ENCODE results near the gene GOLGA8J.
"Not testable (repeated sequence)": the region's sequence is repeated elsewhere in the genome, so short reads cannot be mapped to it uniquely, and the experiment has no call there.

GOLGA8J gene, protein sequence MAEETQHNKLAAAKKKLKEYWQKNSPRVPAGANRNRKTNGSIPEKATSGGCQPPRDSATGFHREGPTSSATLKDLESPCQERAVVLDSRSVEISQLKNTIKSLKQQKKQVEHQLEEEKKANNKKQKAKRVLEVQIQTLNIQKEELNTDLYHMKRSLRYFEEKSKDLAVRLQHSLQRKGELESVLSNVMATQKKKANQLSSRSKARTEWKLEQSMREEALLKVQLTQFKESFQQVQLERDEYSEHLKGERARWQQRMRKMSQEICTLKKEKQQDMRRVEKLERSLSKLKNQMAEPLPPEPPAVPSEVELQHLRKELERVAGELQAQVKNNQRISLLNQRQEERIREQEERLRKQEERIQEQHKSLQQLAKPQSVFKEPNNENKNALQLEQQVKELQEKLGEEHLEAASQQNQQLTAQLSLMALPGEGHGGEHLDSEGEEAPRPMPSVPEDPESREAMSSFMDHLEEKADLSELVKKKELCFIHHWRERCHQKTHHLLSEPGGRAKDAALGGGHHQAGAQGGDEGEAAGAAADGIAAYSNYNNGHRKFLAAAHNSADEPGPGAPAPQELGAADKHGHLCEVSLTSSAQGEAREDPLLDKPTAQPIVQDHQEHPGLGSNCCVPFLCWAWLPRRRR

DNA sequence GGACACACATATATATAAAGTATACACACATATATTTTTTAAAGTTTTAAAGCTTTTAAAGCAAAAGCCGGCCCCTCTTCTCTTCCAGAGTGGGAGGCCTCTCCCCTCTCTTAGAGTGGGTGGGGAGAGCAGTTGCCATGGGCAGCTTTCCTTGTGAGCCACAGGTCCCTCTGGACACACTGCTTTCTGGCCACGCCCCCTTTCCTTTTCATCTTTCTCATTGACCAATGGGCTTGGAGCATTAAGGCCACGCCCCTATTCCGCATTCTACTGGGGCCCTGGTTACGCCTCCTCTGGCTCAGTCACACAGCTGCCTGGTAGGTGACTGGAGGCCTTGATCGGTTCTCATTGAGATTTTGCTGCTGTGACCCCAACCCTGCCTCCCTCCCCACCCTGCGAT, at the start of gene GOLGA8J:
TSS of gene GOLGA8J (plus strand) at position 301 of the 400 bp plus-strand sequence. CDS start at position 399, 98 bp downstream.
- not testable (repeated sequence) for DNase-seq

DNA sequence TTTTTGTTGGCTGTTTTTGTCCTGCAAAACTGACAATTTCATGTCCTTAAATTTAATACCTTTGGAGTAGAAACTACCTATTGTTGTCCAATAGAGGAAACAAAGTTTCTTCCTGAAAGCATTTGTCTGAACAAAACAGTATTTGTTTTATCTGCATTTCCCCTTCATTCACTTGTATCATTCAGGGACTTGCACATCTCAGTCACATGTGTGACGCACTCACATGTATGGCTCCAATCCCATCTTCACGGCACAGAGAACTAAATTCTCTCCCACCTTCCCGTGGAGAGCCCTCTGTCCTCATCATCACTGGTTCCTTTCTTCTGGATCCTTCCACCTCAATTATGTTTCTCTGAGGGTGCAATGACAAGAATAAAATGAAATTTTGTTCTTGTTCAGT, 49.5 kb upstream of the GOLGA8J start:
- DNase-seq: no peak

DNA sequence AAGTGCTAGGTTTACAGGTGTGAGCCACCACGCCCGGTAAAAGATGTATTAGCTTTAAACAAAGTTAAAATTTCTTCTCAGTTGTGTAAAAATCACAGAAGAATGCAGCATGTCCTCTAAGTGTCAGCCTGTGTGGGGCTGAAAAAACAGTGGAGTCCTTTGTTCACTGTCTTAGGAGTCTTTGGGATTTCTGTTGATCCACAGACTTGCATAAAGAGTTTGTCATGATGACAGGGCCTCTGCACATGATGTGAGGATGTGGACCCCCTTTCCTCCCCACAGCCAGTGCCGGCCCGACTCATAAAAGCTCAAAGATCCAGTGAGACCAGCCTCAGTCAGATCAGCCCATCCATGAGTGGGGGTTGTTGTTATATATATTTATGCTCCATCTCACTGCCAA, 49.0 kb upstream of the GOLGA8J start:
- DNase-seq: no peak

DNA sequence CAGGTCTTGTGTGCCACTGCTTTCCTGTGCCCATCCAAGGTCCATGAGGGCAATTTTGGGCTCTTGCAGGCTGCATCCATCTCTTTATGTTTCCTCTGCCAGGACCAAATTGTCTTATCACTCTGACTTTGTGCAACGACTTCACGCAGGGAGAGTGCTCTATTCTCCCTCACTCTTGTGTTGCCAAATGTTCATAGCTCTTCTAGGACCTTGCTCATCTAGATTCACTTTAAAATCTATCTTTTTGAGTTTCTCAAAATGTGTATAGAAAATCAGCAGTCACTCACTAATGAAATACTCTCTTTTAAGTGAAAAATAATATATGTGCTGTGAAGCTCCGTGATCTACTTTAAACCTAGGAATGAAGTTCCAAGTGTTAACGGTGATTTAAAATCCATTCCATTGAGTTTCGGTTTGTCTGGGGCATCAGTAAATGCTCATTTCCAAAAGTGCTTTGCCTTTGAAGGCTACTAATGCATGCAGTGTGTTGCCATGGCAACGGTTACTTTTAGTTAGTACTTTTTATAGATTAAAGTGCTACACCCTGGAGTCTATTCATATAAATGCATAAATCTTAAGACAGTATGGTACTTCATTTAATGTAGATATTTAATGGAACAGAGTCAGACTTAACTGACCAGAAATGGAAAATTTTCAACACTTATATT, 46.6 kb upstream of the GOLGA8J start:
- DNase-seq: no peak

DNA sequence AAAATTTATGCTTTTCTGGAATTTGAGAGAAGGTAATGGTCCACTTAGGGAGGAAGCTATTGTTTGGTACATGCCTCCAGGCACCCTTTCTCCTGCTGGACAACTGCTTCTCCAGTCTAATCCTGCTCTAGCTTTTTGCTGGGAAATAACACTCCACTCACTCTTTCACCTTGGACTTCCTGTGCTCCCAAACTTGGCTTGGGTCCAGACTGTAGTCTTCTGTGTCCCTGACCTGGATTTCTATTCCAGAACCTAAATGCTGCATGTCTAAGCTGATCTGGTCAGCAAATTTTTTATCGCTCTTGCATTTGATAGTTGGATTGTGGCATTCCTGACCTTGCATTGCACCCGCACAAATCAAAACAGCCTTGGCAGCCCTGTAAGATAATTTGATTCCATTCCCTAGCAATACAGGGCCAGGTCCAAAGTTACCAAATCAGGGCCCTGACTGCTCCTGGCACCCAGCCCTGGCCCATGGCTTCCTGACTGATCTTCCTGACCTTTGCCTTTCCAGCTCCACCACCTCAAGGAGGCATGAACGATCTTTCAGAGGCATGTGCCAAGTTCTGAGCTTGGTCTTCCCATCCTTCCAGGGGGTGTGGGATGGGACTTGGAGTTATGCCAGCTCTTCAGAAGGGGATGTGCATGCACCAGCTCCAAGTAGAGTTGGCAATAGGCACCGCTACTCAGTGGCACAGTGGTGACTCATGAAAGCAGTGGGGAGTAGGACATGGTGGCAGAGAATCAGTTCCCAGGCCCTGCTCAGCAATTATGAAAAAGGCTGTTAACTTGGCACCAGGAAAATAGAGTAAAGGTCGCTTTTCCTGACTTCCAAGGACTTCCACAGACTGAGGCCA, 43.9 kb upstream of the GOLGA8J start:
- no peak for DNase-seq

DNA sequence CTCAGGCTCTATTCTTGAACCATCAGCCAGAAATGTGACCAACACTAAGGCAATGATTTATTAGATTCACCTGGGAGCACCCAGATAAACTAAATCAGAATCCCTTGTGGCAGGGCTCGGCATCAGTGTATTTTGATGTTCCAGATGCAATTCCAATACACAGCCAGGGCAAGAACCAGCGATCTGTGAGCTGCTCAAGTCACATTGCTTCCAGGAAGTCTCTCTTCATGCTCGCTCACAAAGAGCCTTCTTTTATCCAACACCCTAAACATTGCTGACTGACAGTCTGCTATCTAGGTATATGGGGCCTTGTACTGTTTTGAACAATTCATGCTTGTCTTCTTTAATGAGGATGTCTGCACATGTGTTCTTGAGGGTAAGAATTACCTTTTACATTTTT, 40.9 kb upstream of the GOLGA8J start:
- DNase-seq: no peak

DNA sequence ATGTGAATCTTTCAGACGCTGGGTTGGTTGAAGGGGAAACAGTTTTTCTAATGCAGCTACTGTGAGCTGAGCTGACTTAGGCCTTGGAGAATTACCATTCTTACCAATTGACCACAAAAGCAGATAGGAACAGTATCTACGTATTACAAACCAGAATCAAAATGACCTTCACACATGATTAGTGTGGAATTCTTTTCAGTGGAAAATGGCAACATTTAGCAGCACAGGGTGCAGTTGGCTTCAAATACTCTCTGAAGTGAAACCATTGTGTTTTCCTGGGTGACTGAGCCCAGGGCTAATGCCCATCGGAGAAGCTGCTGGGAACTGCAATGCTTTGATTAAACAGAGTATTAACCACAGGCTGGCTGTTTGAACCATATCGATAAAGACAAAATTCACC, 40.2 kb upstream of the GOLGA8J start:
- no peak for DNase-seq

DNA sequence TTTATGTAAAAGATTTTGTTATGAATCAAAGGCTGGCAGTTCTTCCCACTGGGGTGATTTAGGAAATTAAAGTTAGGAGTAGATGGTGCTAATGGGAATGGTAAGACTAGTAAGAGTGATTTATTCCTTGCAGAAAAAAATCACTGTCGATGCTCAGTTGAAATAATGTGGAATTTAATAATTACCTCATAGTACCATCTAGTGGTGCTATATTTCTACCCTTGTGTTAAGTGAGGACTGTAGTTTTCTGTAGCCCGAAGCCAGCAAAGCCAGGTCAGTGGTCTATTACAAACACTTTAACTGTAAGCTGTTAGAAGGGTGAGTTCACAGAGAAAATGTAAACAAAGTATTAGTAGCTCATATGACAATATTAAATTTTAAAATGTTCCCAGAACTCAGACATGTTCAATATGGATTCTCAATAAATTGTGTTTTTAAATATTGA, 39.5 kb upstream of the GOLGA8J start:
- DNase-seq: no peak

DNA sequence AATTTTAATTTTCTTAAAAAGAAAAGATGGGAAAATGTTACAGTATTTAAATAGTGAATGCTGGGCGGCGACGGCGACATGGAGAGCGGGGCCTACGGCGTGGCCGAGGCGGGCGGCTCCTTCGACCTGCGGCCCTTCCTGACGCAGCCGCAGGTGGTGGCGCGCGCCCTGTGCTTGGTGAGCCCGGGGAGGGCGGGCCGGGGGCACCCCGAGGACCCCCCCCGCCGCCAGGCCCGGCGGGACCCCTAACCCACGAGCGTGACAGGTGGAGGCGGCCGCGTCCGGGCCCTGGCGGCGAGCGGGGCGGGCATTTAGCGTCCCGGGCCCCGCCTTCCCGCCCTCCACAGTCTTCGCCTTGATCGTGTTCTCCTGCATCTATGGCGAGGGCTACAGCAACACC, 38.4 kb upstream of the GOLGA8J start:
- DNase-seq: no peak

DNA sequence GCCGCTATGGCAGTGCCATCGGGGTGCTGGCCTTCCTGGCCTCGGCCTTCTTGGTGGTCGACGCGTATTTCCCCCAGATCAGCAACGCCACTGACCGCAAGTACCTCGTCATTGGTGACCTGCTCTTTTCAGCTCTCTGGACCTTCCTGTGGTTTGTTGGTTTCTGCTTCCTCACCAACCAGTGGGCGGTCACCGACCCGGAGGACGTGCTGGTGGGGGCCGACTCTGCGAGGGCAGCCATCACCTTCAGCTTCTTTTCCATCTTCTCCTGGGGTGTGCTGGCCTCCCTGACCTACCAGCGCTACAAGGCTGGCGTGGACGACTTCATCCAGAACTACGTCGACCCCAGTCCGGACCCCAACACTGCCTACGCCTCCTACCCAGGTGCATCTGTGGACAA, 37.9 kb upstream of the GOLGA8J start:
- DNase-seq: not testable (repeated sequence)

DNA sequence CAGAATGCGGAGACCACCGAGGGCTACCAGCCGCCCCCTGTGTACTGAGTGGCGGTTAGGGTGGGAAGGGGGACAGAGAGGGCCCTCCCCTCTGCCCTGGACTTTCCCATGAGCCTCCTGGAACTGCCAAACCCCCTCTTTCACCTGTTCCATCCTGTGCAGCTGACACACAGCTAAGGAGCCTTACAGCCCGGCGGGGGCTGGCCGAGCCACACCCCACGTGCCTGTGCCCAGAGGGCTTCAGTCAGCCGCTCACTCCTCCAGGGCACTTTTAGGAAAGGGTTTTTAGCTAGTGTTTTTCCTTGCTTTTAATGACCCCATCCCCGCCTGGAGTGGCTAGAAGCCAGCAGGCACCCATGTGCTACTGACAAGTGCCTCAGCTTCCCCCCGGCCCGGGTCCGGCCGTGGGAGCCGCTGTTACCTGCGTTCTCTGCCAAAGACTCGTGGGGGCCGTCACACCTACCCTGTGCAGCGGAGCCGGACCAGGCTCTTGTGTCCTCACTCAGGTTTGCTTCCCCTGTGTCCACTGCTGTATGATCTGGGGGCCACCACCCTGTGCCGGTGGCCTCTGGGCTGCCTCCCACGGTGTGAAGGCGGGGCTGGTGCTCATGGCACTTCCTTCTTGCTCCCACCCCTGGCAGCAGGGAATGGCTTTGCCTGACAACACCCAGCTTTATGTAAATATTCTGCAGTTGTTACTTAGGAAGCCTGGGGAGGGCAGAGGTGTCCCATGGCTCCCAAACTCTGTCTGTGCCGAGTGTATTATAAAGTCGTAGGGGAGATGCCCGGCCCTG, 37.3 kb upstream of the GOLGA8J start:
- DNase-seq: not testable (repeated sequence)

DNA sequence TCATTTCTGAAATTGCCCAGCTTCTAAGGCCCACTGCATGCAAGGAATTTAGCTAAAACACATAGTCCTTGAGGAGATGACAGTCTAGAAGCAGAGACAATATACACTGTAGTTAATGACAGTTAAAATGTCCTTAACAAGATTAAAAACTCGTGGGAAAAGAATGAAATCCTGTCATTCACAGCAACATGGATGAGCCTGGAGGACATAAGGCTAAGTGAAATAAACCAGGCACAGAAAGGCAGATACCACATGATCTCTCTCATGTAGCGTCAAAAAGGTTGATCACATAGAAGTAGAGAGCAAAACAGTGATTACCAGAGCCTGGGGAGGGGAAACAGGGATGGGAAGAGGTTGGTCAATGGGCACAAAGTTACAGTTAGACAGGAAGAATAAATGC, 36.3 kb upstream of the GOLGA8J start:
- DNase-seq: no peak

DNA sequence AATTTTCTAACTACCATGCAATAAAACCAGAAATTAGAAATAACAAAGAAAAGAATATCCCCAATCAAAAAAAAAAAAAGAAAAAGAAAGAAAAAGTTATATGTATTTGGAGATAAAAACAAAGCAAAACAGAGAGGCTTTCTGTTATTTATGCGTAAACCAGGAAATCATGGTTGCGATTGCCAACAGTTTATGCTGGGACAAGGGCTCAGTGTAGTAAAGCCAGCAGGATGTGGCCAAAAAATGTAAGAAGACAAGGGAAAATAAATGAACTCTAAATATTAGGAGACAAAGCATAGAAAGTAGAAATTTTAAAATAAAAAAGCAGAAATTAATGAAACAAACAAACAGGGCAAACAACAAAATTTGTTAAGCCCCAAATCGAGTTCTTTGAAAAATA, 27.2 kb upstream of the GOLGA8J start:
- DNase-seq: no peak

DNA sequence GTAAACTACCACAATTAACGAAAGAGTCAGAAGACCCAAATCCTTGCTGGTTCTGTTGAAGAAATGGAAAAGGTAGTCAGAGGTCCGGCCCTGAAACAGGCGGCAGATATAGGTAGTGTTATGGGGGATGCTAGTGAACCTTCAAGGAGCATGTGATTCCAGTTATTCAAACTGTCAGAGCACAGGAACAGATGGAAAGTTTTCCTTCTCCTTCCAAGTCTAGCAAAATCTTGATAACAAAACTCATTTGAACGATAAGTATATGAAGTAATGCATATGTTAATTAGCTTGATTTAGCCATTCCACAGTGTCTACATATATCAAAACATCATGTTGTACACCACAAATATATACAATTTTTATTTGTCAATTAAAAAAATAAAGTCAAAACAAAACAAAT, 26.6 kb upstream of the GOLGA8J start:
- no peak for DNase-seq

DNA sequence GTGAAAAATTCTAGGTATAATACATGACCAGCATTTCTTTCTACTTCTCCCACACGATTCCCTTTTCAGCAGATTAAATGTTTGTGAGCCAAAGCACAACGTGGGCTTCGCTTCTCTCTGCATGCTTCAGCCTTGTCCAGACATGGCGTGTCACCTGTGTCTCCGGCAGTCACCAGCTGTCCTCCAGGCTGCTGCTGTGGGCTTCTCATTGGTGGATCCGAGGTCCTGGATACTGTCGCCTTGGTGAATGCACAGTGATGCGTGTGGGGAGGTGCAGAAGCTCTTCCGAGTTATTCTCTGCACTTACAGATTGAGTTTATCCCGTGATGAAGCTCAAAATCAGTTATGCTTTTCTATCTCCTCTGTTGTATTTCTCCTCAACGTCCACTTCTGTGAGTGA, 23.0 kb upstream of the GOLGA8J start:
- DNase-seq: no peak

DNA sequence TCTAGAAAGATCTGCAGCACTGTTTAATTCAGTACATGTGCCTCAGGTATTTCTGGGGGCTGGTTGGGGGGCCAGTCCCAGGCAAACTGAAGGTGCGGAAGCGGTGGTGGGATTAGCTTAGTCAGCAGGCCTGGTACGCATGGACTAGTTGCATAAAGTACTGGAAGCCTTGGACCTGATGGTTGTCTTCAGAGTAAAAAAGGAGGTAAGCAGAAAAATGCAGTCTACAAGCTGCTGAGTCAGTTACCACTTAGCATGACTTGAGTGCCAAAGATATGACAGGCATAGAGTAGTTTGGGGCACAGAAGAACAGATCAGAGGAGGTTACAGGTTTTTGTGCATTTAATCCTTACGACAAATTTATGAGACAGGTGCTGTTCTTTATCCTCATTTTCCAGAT, 19.9 kb upstream of the GOLGA8J start:
- DNase-seq: no peak

DNA sequence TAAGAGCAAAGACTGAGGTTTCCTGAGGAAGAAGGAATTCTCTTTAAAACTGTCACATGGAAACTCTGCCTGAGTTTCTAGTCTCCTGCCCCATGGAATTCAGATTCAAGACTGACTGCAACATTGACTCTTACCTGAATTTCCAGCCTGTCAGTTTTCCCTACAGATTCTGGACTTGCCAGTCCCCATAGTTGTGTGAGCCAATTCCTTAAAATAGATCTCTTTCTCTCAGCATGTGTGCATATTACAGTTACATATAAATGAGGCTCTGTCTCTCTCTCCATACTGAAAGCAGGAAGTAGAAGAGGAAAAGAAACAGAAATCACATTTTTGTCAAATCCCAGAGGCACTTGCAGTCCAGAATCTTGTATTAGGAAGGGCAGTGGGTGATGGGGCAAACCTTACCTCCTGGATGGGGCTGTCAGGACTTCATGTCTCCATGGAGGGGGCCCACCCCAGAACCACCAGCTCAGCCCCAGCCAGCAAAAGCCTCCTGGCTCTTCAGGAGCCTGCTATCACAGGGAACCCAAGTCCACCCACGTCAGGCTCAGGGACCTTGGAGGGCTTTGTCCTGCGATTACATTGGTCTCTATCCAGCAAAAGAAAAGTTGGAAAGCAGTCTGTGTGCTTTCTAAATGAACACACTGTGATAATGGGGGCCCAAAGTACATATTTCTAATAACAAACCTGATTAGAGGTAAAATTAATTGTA, 18.8 kb upstream of the GOLGA8J start:
- DNase-seq: no peak

DNA sequence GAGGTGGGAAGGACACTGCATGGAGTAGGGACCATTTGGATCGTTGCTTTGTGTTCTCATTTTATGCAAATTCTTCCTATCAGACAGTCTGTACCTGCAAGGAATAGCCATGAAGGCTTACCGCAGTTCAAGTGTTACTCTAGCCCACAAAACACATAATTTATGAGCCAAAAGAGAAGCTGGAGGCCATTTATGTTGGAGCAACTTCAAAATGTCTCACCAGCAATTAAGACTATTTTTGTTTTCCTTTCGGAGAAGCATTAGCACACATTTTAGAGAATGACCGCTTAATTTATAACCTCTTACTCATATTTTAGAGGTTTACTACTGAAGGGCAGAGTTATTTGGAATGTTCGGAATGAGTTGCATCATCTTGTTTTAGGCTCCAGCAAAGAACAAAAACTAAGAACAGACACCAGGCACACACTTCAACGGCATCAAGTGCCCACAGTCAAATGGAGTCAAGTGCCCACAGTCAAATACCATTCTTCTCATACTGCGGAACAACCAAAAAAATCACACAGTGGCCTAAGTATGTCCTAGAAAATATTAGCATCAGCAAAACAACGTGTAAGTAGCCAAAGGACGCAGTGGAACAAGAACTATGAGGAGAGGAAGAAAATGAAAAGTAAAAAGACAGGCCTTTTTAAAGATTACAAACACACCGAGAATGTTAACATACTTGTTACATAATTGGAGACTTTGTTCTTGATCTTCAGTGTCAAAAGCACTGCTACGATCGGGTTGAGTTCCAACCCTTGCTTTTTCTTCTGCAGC, 17.5 kb upstream of the GOLGA8J start:
- DNase-seq: no peak

DNA sequence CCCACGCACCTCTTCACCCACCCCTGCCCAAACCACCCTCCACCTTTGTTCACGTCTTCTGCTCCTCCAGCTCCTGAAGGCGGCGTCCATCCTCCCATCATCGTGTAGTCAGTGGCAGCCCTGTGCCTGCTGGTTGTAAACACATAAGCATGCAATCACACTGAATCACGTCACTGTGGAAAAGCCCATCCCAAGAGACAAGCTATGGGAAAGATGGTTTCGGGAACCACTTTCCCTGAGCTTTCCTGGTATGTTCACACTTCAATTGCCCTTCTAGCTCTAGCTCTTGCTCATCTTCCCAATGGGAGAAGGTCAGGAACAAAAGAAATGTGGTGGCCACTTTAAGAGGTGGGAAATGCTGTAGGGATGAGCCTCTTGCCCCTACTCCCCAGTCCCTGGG, 14.4 kb upstream of the GOLGA8J start:
- no peak for DNase-seq

DNA sequence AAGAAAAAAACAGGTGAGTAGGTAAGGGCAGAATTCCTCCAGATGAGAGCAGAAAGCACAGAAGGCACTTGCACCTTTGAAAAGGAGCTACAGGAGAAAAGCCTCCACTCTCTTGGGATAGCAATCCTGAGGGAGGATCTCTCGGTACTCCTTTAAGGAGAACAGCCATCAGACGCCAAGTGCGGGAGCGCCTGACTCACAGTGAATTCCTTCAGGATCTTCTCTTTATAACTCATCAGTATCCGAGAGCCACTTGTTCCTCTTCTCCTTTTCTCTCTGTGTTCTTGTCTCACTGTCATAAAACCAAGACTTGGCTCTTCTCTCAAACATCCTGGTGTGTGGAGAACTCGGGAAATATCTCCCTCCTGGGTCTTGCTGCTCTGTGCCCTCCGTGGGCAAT, 10.1 kb upstream of the GOLGA8J start:
- DNase-seq: no peak

DNA sequence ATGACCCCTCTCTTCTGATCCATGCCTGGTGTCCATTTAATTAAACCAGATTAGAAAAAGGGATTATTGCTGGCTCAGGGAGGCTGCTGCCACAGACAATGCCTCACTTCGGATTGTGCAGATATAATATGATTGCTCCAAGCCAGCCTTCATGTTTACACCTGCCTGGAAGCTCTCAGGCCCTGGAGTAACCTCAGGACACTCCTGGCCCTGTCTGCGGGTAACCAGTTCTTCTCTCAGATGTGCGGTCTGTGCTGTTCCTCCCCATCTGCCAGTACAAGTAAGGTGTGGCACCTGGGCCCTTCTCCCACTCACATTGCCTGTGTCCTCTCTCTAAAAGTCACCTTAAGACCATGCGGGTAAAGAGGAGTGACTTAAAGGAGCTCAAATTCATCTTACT, 8.8 kb upstream of the GOLGA8J start:
- no peak for DNase-seq

Data from activated CD4-positive, alpha-beta T cell treated with anti-CD3 and anti-CD28 coated beads, Interleukin-2, amount 50 U/mL, for 1 hour (primary cell).